HFFc6 (cell line): ENCODE data around the gene SLC2A9. TPM values are rescaled to one million over a fixed set of nuclear protein-coding genes. Genes with fewer than 3 reads are reported as not detected.

ENCODE experiments used
- DNase-seq: peaks from one replicate; pipeline ENCODE4 v3.0.0-alpha.2; 2018
- H3K27ac Mint-ChIP-seq: 2 replicates; pipeline ENCODE4 v1.8.0; 2020; ENCODE audit warnings: mild to moderate bottlenecking, mixed read lengths
- H3K27me3 Mint-ChIP-seq: 2 replicates; pipeline ENCODE4 v1.8.0; 2021; ENCODE audit warnings: mild to moderate bottlenecking, moderate library complexity, mixed read lengths; ENCODE audit not compliant: insufficient read depth
- H3K36me3 Mint-ChIP-seq: 2 replicates; pipeline ENCODE4 v1.8.0; 2021; ENCODE audit warnings: low read depth, mixed read lengths
- H3K4me1 Mint-ChIP-seq: 2 replicates; pipeline ENCODE4 v1.8.0; 2020; ENCODE audit warnings: low read depth, mixed read lengths
- H3K4me3 Mint-ChIP-seq: 2 replicates; pipeline ENCODE4 v1.8.0; 2020; ENCODE audit warnings: mild to moderate bottlenecking, moderate library complexity, mixed read lengths
- H3K9me3 Mint-ChIP-seq: 2 replicates; pipeline ENCODE4 v1.8.0; 2020; ENCODE audit warnings: mild to moderate bottlenecking, mixed read lengths
- CTCF ChIP-seq: fragments of 200-600 bp; sonication (generic); IDR thresholded peaks from 2 replicates; pipeline ENCODE4 v1.5.0; 2021; ENCODE audit warnings: antibody characterized with exemption, mild to moderate bottlenecking
- total RNA-seq, 6 experiments: library from RNA; stranded (reverse); fragmentation: NEBNext Ultra II Directional; extraction: Animal tissue kit (Norgen Biotek cat#: 25700); gene quantifications; 2 replicates in 1 of 6; 3 replicates in 5 of 6; pipeline ENCODE4 v1.2.3, GENCODE V29; 2021

SLC2A9 gene
- total RNA-seq, 6 experiments from 2014 or later, result 1.3 to 2.0 (median 1.6) TPM

GRCh38 chr4:10018818-10019461, 2.4 kb downstream of the SLC2A9 start:
- TF ChIP-seq CTCF, result peak; percentile 92
- Mint-ChIP-seq H3K4me3 (peak overlapping the region; percentile 88), H3K9me3 (no peaks in the 10 kb centered on the region), H3K36me3 (no peaks in the 10 kb centered on the region), H3K27ac (peak overlapping the region; percentile 94), H3K4me1 (peaks cover 24% of the 10 kb centered on the region), H3K27me3 (peaks cover 8% of the 10 kb centered on the region)
- peak; percentile 87 for DNase-seq

GRCh38 chr4:10017037-10017893, 4.0 kb downstream of the SLC2A9 start:
- no peak for DNase-seq
- Mint-ChIP-seq H3K36me3 (no peaks in the 10 kb centered on the region), H3K9me3 (no peaks in the 10 kb centered on the region), H3K27ac (no peak overlapping the region), H3K4me1 (peaks cover 18% of the 10 kb centered on the region), H3K4me3 (no peak overlapping the region), H3K27me3 (peaks cover 11% of the 10 kb centered on the region)
- TF ChIP-seq CTCF, result no peak

GRCh38 chr4:10016169-10016568, 5.1 kb downstream of the SLC2A9 start:
- Mint-ChIP-seq H3K9me3 (no peaks in the 10 kb centered on the region), H3K27ac (no peak overlapping the region), H3K4me3 (no peak overlapping the region), H3K4me1 (peaks cover 14% of the 10 kb centered on the region), H3K36me3 (no peaks in the 10 kb centered on the region), H3K27me3 (peaks cover 11% of the 10 kb centered on the region)
- no peak for DNase-seq
- TF ChIP-seq CTCF, result no peak

GRCh38 chr4:10015140-10015753, 6.0 kb downstream of the SLC2A9 start:
- Mint-ChIP-seq H3K27me3 (peaks cover 11% of the 10 kb centered on the region), H3K36me3 (no peaks in the 10 kb centered on the region), H3K4me3 (no peak overlapping the region), H3K27ac (no peak overlapping the region), H3K9me3 (no peaks in the 10 kb centered on the region), H3K4me1 (peaks cover 13% of the 10 kb centered on the region)
- peak; percentile 27 for DNase-seq
- TF ChIP-seq CTCF, result peak; percentile 76

- Mint-ChIP-seq H3K36me3 (no peaks in the 10 kb centered on the region), H3K4me3 (no peak overlapping the region)
- DNase-seq, result peak; percentile 16
Observed at GRCh38 chr4:10013722-10014121, 7.6 kb downstream of the SLC2A9 start.

More at GRCh38 chr4:10013722-10014121, 7.6 kb downstream of the SLC2A9 start:
- peak; percentile 79 for TF ChIP-seq CTCF
- Mint-ChIP-seq H3K9me3 (no peaks in the 10 kb centered on the region), H3K4me1 (peaks cover 5% of the 10 kb centered on the region), H3K27me3 (peaks cover 10% of the 10 kb centered on the region), H3K27ac (no peak overlapping the region)
